ENCODE results near the gene IRF9.
A peak's percentile ranks its signal among the peaks of the same experiment; 100 is the strongest.

The IRF9 gene

GRCh38 chr14:24155100-24155499, 6.0 kb upstream of the IRF9 start:
- DNase-seq (ENCODE audit: low read depth), result no peak
- H3K4me3 ChIP-seq (replicated peaks; ENCODE audit: low read depth, low read length), result no peak overlapping the region
- TF ChIP-seq CTCF (IDR thresholded peaks at IDR 0.05; ENCODE audit: low read length, missing control alignments), result no peak

GRCh38 chr14:24156840-24157239, 4.2 kb upstream of the IRF9 start:
- no peak overlapping the region for H3K4me3 ChIP-seq (replicated peaks; ENCODE audit: low read depth, low read length)
- TF ChIP-seq CTCF (IDR thresholded peaks at IDR 0.05; ENCODE audit: low read length, missing control alignments), result no peak
- DNase-seq (ENCODE audit: low read depth), result no peak

- no peak for DNase-seq (ENCODE audit: low read depth)
- H3K4me3 ChIP-seq (replicated peaks; ENCODE audit: low read depth, low read length), result no peak overlapping the region
- TF ChIP-seq CTCF (IDR thresholded peaks at IDR 0.05; ENCODE audit: low read length, missing control alignments), result no peak
These were observed 3.7 kb upstream of the IRF9 start for GRCh38 chr14:24157331-24157730.

GRCh38 chr14:24159777-24160498, 1.1 kb upstream of the IRF9 start:
- no peak overlapping the region for H3K4me3 ChIP-seq (replicated peaks; ENCODE audit: low read depth, low read length)
- TF ChIP-seq CTCF (IDR thresholded peaks at IDR 0.05; ENCODE audit: low read length, missing control alignments), result no peak
- no peak for DNase-seq (ENCODE audit: low read depth)

- TF ChIP-seq CTCF (IDR thresholded peaks at IDR 0.05; ENCODE audit: low read length, missing control alignments), result no peak
- no peak for DNase-seq (ENCODE audit: low read depth)
- H3K4me3 ChIP-seq (replicated peaks; ENCODE audit: low read depth, low read length), result no peak overlapping the region
These were observed 591 bp upstream of the IRF9 start for GRCh38 chr14:24160499-24160849.

GRCh38 chr14:24162093-24162492, 1.0 kb downstream of the IRF9 start:
- H3K4me3 ChIP-seq (replicated peaks; ENCODE audit: low read depth, low read length), result peak overlapping the region; percentile 91
- DNase-seq (ENCODE audit: low read depth), result peak; percentile 57
- TF ChIP-seq CTCF (IDR thresholded peaks at IDR 0.05; ENCODE audit: low read length, missing control alignments), result no peak

- no peak for TF ChIP-seq CTCF (IDR thresholded peaks at IDR 0.05; ENCODE audit: low read length, missing control alignments)
- DNase-seq (ENCODE audit: low read depth), result no peak
- no peak overlapping the region for H3K4me3 ChIP-seq (replicated peaks; ENCODE audit: low read depth, low read length)
These were observed 3.5 kb downstream of the IRF9 start for GRCh38 chr14:24164518-24164991.
